HUES64 (cell line): ENCODE results near the gene ST6GALNAC3.

Experiments used
- H3K27ac ChIP-seq: 2 replicates; pipeline ENCODE4 v1.7.0; 2013; ENCODE audit warnings: low read depth, low read length, inconsistent platforms
- H3K27me3 ChIP-seq: 2 replicates; pipeline ENCODE4 v1.6.1; 2013; ENCODE audit warnings: mild to moderate bottlenecking, low read length; ENCODE audit not compliant: insufficient read depth
- H3K36me3 ChIP-seq: 2 replicates; pipeline ENCODE4 v1.6.1; 2013; ENCODE audit warnings: mild to moderate bottlenecking, low read length; ENCODE audit not compliant: insufficient read depth
- H3K4me1 ChIP-seq: 2 replicates; pipeline ENCODE4 v1.6.1; 2013; ENCODE audit warnings: mild to moderate bottlenecking, low read length, moderate library complexity; ENCODE audit not compliant: insufficient read depth
- H3K4me3 ChIP-seq: 2 replicates; pipeline ENCODE4 v1.5.1; 2013; ENCODE audit warnings: mild to moderate bottlenecking, low read length, moderate library complexity
- H3K9ac ChIP-seq: 2 replicates; pipeline ENCODE4 v1.6.1; 2013; ENCODE audit warnings: mild to moderate bottlenecking, low read depth, low read length
- H3K9me3 ChIP-seq: 2 replicates; pipeline ENCODE4 v1.6.1; 2013; ENCODE audit warnings: low read depth, low read length; ENCODE audit not compliant: insufficient read depth
- WGBS: fragments of 150-250, 120-280 bp; methylation state at CpG from one replicate; pipeline ENCODE4 v1.1.7; 2013; ENCODE audit warnings: missing lambda C conversion rate; 5-methylcytosine and 5-hydroxymethylcytosine counted together

The ST6GALNAC3 gene

DNA sequence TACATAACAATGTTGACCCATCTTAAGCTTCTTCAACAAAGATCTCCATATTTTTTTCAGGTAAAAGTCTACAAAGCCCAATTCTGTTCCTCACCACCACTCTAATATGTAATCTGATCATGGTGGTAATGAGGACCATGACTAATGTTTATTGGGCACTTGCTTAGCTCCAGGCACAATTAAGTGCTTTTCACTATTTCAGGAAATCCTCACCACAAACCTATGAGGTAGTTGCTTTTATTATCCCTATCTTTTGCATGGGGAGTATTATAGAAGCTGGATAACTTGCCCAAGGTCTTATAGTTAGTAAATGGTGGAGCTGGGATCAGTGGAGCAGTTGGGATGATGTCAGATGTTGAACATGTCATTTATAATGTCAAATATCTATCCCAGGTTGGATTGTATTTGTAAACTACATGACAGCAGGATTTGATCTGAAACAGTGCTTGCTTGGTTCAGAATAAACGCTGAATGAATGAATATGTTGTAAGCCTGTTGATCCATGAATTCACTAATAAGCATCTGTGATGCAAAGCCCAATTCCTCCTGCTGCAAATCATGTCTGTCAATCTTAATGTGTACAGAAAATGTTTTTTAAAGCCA lies 509.4 kb downstream of the ST6GALNAC3 start:
- H3K4me1 ChIP-seq = peaks cover 29% of the 10 kb centered on the region
- peak overlapping the region; percentile 72; the same call in 1 of the 2 replicates for H3K27ac ChIP-seq
- H3K27me3 ChIP-seq = no peaks in the 10 kb centered on the region
- no peaks in the 10 kb centered on the region for H3K36me3 ChIP-seq
- H3K9me3 ChIP-seq = no peaks in the 10 kb centered on the region
- no peak overlapping the region for H3K4me3 ChIP-seq
- 92% methylated on average over 1 of the region's 1 CpG for WGBS
- no peak overlapping the region for H3K9ac ChIP-seq

DNA sequence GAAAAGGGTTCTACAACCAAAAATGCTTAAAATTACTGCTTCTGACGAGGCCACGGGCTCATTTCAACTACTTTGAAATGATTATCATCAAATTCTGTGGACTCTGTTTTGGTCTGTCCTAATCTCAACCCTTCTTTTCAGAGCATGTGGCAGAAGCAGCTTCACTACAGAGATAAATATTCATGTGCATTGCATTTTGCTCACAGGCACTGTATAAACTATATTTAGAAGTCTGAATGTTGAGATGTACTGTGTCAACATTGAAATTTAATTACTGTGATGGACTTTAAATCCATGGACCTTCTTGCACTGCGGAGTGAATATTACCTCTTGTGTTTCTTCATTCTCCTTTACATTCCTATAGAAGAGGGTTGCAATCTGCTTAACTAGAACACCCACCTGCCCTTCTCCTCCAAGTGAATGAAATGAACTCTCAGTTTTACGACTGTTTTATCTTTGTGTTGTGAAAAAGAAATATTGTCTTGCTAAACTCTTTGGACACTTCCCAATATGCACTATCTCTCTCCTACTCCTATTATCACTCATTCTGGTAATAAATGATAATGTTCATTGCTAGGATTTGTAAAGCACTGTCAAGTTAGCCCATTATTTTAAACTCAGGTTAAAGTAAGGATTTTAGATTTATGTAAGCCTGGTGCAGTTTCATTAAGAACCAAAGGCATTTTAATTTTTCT lies 511.6 kb downstream of the ST6GALNAC3 start:
- H3K4me3 ChIP-seq = no peak overlapping the region
- no peak overlapping the region for H3K27ac ChIP-seq
- H3K27me3 ChIP-seq = no peaks in the 10 kb centered on the region
- peaks cover 20% of the 10 kb centered on the region for H3K4me1 ChIP-seq
- no peak overlapping the region for H3K9ac ChIP-seq
- no peaks in the 10 kb centered on the region for H3K9me3 ChIP-seq
- H3K36me3 ChIP-seq = no peaks in the 10 kb centered on the region
- 92% methylated on average over 3 of the region's 4 CpGs for WGBS

DNA sequence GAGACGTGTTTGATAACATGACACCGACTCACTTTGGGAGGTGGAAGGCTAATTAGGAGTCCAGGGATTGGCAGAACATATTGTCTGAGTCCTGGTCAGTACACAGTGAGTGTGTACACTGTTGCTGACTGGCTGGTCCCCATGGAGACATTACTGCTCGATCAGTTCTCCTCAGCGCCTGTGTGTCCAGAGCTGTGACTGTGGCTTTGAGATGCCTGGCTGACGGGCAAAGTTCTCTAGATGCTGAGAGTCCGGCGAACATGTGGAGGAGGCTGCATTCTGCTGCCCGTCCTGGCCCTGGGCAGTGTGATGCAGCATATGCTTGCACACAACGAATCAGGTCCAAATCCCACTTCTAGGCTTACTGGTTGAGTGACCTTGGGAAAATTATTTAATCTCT lies 512.7 kb downstream of the ST6GALNAC3 start:
- no peaks in the 10 kb centered on the region for H3K36me3 ChIP-seq
- 96% methylated on average over 9 of the region's 9 CpGs for WGBS
- H3K4me3 ChIP-seq = no peak overlapping the region
- H3K27me3 ChIP-seq = no peaks in the 10 kb centered on the region
- H3K9ac ChIP-seq = no peak overlapping the region
- H3K9me3 ChIP-seq = no peaks in the 10 kb centered on the region
- peaks cover 17% of the 10 kb centered on the region for H3K4me1 ChIP-seq
- H3K27ac ChIP-seq = no peak overlapping the region

DNA sequence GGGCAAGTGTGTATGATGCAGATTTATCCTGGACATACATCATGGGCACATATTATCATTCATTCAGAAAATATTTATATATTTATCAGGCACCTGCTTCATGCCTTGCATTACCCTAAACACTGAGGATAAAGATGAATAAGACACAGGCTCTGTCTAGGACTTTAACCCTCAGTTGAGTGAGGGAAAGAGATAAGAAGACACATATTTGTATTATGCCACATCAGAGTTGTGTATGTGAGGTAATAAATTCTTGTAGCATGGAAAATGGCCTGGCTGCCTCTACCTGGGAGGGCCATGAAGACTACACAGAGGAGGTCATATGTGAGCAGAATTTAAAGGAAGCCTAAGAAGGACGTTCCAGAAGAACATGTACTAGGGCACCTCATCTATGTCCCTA lies 516.9 kb downstream of the ST6GALNAC3 start:
- Histone ChIP-seq H3K27ac (no peak overlapping the region), H3K27me3 (no peaks in the 10 kb centered on the region), H3K36me3 (no peaks in the 10 kb centered on the region), H3K4me3 (no peak overlapping the region), H3K9ac (no peak overlapping the region), H3K4me1 (no peaks in the 10 kb centered on the region), H3K9me3 (peaks cover 20% of the 10 kb centered on the region)
- 85% methylated on average over 1 of the region's 1 CpG for WGBS

DNA sequence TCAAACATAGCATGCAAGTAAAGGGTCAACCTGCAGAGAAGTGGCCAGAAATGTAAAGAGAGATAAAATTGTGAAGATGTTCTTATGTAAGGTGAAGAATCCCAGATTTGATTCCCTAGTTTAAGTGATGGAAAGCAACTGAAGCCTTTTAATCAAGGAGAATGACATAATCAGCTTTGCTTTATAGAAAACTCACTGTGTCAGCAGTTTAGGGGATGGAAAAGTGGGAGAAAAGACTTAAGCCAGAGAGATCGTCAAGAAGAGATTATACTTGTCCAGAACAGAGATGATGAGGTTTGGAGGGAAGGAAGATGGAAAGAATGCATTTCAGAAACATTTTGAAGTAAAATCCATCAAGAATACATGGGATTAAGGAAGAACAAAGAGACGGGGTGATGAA lies 517.4 kb downstream of the ST6GALNAC3 start:
- 96% methylated on average over 2 of the region's 2 CpGs for WGBS
- no peaks in the 10 kb centered on the region for H3K27me3 ChIP-seq
- H3K27ac ChIP-seq = no peak overlapping the region
- no peaks in the 10 kb centered on the region for H3K36me3 ChIP-seq
- no peak overlapping the region for H3K4me3 ChIP-seq
- H3K4me1 ChIP-seq = no peaks in the 10 kb centered on the region
- H3K9me3 ChIP-seq = peaks cover 20% of the 10 kb centered on the region
- no peak overlapping the region for H3K9ac ChIP-seq

DNA sequence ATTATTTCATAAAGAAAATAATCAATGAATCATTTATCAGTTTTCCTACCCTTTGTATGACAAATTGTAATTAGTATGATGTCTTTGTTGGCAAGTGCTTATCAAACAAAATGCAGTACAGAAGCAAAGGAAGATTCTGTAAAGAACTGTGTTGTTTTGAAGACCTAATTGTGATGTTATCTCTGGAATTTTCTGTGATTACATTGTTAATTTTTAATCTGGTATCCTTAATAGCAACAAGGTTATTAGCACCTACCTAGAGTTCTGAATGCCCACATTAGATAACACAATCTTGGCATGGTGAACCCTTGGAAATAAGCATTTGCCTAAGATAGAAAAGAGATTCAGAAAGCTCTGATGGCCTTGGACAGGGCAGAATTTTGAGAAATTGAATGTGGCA lies 518.6 kb downstream of the ST6GALNAC3 start:
- Histone ChIP-seq H3K4me3 (no peak overlapping the region), H3K9ac (no peak overlapping the region), H3K27ac (no peak overlapping the region), H3K9me3 (peaks cover 20% of the 10 kb centered on the region), H3K36me3 (no peaks in the 10 kb centered on the region), H3K4me1 (no peaks in the 10 kb centered on the region), H3K27me3 (no peaks in the 10 kb centered on the region)

DNA sequence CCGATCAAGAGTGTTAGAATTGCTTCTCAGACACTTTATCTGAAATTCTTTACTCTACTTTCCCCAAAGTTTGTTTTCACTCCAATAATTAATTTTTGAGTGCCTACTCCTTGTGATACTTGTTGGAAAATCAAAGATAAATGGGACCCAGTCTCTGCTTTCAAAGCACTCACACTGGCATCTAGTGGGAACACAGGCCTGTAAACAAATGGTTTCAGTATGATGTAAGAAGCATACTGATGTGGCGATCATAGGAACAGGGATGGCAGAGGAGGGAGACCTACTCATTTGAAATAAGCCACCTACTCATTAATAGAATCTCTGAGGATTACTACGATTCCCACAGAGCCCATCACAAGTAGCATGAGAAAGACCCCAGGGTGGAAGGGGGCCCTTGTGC lies 519.1 kb downstream of the ST6GALNAC3 start:
- Histone ChIP-seq H3K4me3 (no peak overlapping the region), H3K4me1 (no peaks in the 10 kb centered on the region), H3K27ac (no peak overlapping the region), H3K27me3 (no peaks in the 10 kb centered on the region), H3K36me3 (no peaks in the 10 kb centered on the region), H3K9ac (no peak overlapping the region), H3K9me3 (peaks cover 20% of the 10 kb centered on the region)
- WGBS = 85% methylated on average over 3 of the region's 3 CpGs

DNA sequence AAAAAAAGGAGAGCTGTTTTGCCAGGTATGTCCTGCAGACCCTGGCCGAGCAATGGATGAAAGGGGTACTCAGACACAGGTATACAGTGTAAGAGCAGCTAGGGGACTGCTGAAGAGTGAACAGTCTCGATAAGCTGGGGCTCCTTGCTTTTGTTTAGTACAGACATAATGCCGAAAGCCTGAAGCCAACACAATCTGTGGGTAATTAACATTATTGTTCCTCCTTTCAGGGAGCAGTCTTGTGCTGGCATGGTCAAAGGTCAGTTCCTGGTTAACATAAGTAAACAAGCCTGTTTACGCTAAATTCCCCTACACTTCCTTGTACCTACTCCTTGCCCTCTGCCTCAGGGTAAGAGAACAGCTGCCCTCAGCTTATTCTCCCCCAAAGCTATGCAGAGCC lies 520.5 kb downstream of the ST6GALNAC3 start:
- H3K9ac ChIP-seq = no peak overlapping the region
- no peak overlapping the region for H3K27ac ChIP-seq
- H3K4me1 ChIP-seq = no peaks in the 10 kb centered on the region
- no peaks in the 10 kb centered on the region for H3K27me3 ChIP-seq
- 73% methylated on average over 4 of the region's 4 CpGs for WGBS
- no peak overlapping the region for H3K4me3 ChIP-seq
- no peaks in the 10 kb centered on the region for H3K36me3 ChIP-seq
- peaks cover 20% of the 10 kb centered on the region for H3K9me3 ChIP-seq

DNA sequence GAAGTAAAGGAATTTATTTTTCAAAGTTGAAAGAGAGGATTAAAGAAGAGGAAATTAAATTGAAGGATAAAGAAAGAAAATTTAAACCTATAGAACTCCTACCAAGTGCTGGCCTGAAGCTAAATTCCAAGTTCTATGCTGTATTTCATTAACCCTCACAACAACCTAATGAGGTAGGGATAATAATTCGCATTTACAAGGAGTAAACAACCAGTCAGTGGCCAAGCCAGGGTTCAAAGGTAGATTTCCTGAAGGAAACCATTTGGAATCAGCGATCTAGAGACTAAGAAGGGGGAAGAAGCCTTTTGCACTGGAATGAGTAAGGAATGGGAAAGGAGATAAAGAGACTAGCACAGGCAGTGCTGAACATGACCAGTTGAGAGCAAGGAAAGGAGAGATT lies 526.9 kb downstream of the ST6GALNAC3 start:
- H3K27me3 ChIP-seq = no peaks in the 10 kb centered on the region
- H3K4me3 ChIP-seq = no peak overlapping the region
- peaks cover 3% of the 10 kb centered on the region; the same call in 1 of the 2 replicates for H3K4me1 ChIP-seq
- no peaks in the 10 kb centered on the region for H3K36me3 ChIP-seq
- H3K27ac ChIP-seq = no peak overlapping the region
- 95% methylated on average over 2 of the region's 2 CpGs for WGBS
- no peak overlapping the region for H3K9ac ChIP-seq
- no peaks in the 10 kb centered on the region for H3K9me3 ChIP-seq

DNA sequence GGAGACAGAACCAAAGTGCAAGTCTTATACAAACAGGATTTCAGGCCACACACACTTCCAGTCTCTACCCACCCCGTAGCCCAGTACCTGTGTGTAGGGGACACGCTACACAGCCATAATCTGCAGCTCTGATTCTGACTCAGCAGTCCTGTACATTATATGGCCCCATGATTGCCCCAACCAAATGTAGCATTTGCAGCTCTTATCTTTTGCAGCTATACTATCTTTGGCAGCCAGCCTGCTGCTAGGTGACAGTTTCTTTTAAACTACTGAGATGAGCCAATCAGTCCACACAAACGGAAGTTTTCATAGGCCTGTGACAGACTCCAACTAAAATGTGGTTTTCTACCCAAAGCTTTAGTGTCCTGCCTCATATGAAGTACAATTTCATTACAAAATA lies 533.2 kb downstream of the ST6GALNAC3 start:
- Histone ChIP-seq H3K27me3 (no peaks in the 10 kb centered on the region), H3K4me3 (no peak overlapping the region), H3K27ac (no peak overlapping the region), H3K9ac (no peak overlapping the region), H3K9me3 (no peaks in the 10 kb centered on the region), H3K36me3 (no peaks in the 10 kb centered on the region), H3K4me1 (no peaks in the 10 kb centered on the region)
- WGBS = 94% methylated on average over 3 of the region's 3 CpGs

DNA sequence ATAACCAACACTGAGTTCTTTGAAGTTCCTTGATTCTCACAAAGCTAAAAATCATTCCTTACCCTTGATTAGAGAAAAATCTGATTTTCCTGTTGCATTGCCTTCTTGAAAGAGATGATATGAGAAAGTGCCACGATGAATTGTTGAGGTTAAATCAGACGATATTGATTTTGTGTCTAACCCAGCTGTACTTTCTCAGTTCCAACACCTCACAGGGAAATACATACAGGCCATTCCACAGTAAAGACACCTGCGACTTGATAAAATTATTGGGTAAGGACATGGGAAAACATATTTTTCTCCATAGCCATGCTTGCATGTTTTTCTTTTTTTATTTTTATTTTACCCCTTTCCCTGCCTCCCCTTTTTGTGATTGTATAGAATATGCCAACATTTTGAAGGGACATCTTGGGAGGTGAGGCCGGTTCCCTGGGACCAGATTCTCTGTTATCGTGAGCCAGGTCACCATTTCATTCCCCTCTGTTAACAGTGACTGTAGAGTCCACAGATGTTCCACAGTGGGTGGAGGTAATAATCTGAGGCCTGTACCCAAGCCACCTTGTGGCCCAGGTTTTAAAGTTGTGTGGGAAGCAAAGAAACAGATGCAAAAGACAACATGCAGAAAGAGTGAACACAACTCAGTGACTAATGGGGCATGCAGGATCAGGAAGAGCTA lies 537.4 kb downstream of the ST6GALNAC3 start:
- H3K27ac ChIP-seq = no peak overlapping the region
- H3K9me3 ChIP-seq = no peaks in the 10 kb centered on the region
- H3K9ac ChIP-seq = no peak overlapping the region
- no peaks in the 10 kb centered on the region for H3K36me3 ChIP-seq
- WGBS = 96% methylated on average over 4 of the region's 5 CpGs
- no peaks in the 10 kb centered on the region for H3K4me1 ChIP-seq
- H3K4me3 ChIP-seq = no peak overlapping the region
- no peaks in the 10 kb centered on the region for H3K27me3 ChIP-seq
